ENCODE results near the gene BANP.

BANP gene

DNA sequence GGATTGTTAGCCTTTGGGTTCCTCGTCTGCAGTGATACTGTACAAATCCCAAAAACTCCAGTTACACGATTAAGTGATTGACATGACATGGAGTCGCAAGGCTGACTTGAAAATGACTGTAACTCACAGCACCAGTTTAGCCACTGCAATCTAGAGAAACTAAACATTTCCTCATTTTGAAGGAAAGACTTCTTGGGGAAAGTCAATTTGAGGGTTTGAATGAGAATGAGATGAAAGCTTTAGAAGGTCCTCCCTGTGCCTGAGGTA is 4.8 kb downstream of the BANP start:
- TF ChIP-seq, protein P1, sequence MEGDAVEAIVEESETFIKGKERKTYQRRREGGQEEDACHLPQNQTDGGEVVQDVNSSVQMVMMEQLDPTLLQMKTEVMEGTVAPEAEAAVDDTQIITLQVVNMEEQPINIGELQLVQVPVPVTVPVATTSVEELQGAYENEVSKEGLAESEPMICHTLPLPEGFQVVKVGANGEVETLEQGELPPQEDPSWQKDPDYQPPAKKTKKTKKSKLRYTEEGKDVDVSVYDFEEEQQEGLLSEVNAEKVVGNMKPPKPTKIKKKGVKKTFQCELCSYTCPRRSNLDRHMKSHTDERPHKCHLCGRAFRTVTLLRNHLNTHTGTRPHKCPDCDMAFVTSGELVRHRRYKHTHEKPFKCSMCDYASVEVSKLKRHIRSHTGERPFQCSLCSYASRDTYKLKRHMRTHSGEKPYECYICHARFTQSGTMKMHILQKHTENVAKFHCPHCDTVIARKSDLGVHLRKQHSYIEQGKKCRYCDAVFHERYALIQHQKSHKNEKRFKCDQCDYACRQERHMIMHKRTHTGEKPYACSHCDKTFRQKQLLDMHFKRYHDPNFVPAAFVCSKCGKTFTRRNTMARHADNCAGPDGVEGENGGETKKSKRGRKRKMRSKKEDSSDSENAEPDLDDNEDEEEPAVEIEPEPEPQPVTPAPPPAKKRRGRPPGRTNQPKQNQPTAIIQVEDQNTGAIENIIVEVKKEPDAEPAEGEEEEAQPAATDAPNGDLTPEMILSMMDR (conservative IDR thresholded peaks at IDR 0.05) = no peak
- H3K27ac ChIP-seq = no peak overlapping the region

DNA sequence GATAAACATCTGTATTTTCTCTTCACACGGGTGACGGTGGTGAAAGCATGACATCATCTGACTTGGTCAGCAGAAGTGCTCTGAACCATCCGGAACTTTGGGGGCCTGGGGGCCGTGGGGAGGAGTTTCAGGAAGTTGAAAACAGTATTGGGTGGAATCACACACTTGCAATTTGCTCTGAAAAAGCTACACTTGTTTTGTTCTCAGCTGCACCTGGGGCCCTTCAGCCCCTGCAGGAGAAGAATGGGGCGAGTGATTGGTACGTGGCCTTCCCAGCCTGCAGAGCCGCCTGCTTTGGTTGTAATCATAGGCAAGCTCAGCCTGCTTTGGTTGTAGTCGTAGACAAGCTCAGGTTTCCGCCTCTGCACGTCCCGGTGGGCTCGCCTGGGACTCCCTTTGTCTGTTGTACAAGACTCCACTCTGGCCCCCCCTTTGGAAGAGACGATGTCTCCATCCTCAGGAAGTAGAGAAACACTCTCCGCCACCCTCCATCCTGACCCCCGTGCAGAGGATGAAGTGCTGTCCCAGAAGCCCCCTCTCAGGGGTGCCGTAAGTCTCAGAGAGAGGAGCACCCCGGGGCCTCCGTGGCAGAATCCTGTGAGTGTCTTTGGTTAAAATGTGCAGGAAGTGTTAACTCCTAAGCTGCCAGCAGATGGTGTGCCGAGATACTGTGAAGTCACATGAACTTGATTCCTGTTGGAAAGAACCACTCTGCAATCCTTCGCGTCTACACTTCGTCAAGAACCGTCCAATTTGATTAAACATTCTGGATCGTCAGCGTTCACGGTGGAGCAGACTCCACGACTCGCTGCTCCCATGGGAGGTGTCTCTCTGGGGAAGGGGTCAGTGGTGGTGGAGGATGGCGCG is 5.4 kb downstream of the BANP start:
- no peak overlapping the region for H3K27ac ChIP-seq
- TF ChIP-seq, protein P1 (conservative IDR thresholded peaks at IDR 0.05) = no peak

- H3K27ac ChIP-seq = no peak overlapping the region
- TF ChIP-seq, protein P1 (conservative IDR thresholded peaks at IDR 0.05) = no peak
Measured at GRCh38 chr16:87957296-87958094, 6.3 kb downstream of the BANP start.

DNA sequence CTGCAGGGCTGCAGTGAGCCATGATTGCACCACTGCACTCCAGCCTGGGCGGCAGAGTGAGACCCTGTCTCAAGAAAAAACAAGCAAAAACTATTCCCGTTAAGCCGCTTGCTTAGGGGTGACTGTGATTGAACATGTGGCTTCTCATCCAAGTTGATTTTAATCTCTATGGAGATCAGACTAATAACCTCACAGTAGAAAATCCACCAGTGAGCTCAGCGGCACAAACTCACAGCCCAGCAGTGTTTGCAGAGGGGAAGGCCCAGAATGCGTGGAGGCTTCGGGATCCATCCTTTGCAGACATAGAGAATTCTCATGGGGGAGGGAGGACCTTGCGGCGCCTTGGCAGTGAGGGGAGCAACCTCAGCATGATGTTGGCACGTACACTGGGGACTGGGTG is 7.4 kb downstream of the BANP start:
- H3K27ac ChIP-seq = no peak overlapping the region
- TF ChIP-seq, protein P1 (conservative IDR thresholded peaks at IDR 0.05) = no peak

DNA sequence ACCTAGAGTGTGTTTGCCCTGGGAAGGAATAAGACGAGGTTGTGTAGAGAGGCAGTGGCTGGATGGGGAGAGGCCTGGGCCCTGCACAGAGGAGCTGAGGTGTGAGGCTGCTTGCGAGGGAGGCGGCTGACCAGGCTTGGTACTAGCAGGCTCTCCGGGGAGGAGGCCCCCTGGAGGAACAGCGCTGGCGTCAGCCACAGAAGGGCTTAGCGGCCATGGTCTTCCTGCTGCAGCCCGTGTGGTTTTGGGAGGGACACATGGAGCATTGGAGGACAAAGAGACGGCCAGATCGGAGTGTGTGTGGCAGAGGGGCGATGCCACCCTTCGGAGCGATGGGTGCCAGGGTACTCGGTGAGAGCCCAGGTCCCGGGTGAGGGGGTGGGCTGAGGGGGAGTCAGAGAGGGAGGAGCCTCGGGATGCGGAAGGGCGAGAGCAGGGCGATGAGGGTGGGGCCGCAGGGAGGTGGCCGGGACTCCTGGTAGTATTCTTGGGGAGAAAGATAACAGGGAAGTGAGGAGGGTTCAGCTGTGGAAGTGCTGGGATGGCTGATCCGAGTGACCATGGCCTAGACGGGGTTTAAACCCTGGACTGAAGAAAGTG is 8.3 kb downstream of the BANP start:
- TF ChIP-seq, protein P1 (conservative IDR thresholded peaks at IDR 0.05) = no peak
- no peak overlapping the region for H3K27ac ChIP-seq

- H3K27ac ChIP-seq = no peak overlapping the region
- TF ChIP-seq, protein P1 (conservative IDR thresholded peaks at IDR 0.05) = no peak
Measured at GRCh38 chr16:87960296-87960695, 9.1 kb downstream of the BANP start.

- no peak overlapping the region for H3K27ac ChIP-seq
- TF ChIP-seq, protein P1 (conservative IDR thresholded peaks at IDR 0.05) = no peak
Measured at GRCh38 chr16:87960852-87961251, 9.6 kb downstream of the BANP start.

Data from VCaP (cell line).